Small intestine (tissue), 7 donors: ENCODE results near the gene TMEM196. TPM values are rescaled to one million over a fixed set of nuclear protein-coding genes. Genes with fewer than 3 reads are reported as not detected.
A peak's percentile ranks its signal among the peaks of the same experiment; 100 is the strongest.

Experiments used
- DNase-seq, 2 donors: peaks; one replicate each; pipeline versions ENCODE4 v3.0.0 to v3.0.0-alpha.2; 2013
- FAIRE-seq: peaks from 2 replicates; lab custom pipeline; 2012; peaks lifted over from hg19 to GRCh38; lab: Jason Lieb, UNC
- H3K27ac ChIP-seq, 3 donors: one replicate each; pipeline ENCODE4 v1.5.1; 2013; ENCODE audit warnings: low read length in 2 of 3, mild to moderate bottlenecking in 2 of 3, control low read depth in 1 of 3, inconsistent platforms in 1 of 3, low read depth in 1 of 3, moderate library complexity in 1 of 3
- H3K27me3 ChIP-seq, 3 donors: one replicate each; pipeline ENCODE4 v1.6.1; 2013; ENCODE audit warnings: low read length in 3 of 3, inconsistent platforms in 1 of 3; ENCODE audit not compliant: control insufficient read depth in 3 of 3, insufficient read depth in 3 of 3
- H3K36me3 ChIP-seq, 3 donors: one replicate each; pipeline ENCODE4 v1.6.1; 2013; ENCODE audit warnings: low read length in 3 of 3, inconsistent platforms in 1 of 3, low read depth in 1 of 3, mild to moderate bottlenecking in 1 of 3, moderate library complexity in 1 of 3; ENCODE audit not compliant: control insufficient read depth in 3 of 3, insufficient read depth in 2 of 3
- H3K4me1 ChIP-seq, 3 donors: one replicate each; pipeline ENCODE4 v1.6.1; 2013; ENCODE audit warnings: low read length in 2 of 3, inconsistent platforms in 1 of 3, low read depth in 1 of 3, mild to moderate bottlenecking in 1 of 3, moderate library complexity in 1 of 3; ENCODE audit not compliant: control insufficient read depth in 3 of 3, insufficient read depth in 2 of 3
- H3K4me3 ChIP-seq, 3 donors: one replicate each; pipeline ENCODE4 v1.5.1; 2013; ENCODE audit warnings: low read length in 3 of 3, control low read depth in 1 of 3, inconsistent platforms in 1 of 3, low read depth in 1 of 3, mild to moderate bottlenecking in 1 of 3, moderate library complexity in 1 of 3
- H3K9me3 ChIP-seq, 2 donors: one replicate each; pipeline ENCODE4 v1.6.1; 2013; ENCODE audit warnings: low read depth in 1 of 2, low read length in 1 of 2; ENCODE audit not compliant: control insufficient read depth in 2 of 2, insufficient read depth in 1 of 2
- WGBS, 3 donors: extraction: QIAGEN DNeasy Blood & Tissue Kit; methylation state at CpG; one replicate each; pipeline ENCODE4 v1.1.7; 2013; 5-methylcytosine and 5-hydroxymethylcytosine counted together
- polyA plus RNA-seq, 4 donors: library from polyadenylated mRNA; stranded (reverse) in 3 of 4; unstranded in 1 of 4; fragments of 200-250 nt in 3 of 4; fragments of 120-200 nt in 1 of 4; gene quantifications; one replicate each; pipeline versions ENCODE4 v1.2.1 to v1.2.3, GENCODE V29; 2013
- donor health status: healthy with polysubstance abuse.
- donor health status: control.
- donor health status: control.
- donor health status: Bipolar disorder and iron deficiency.
- donor health status: healthy.

The TMEM196 gene
- polyA plus RNA-seq, 4 donors: 0.09 to 0.22 TPM; not detected in 2

GRCh38 chr7:19775578-19775977 is 2.2 kb upstream of the TMEM196 start:
- Histone ChIP-seq H3K9me3 (no peaks in the 10 kb centered on the region), H3K27ac (no peak overlapping the region), H3K4me1 (no peaks in the 10 kb centered on the region), H3K4me3 (no peak overlapping the region), H3K27me3 (peaks cover 0 to 28% (median 15%) of the 10 kb centered on the region in 3 donors), H3K36me3 (no peaks in the 10 kb centered on the region)
- 70 to 71% (median 71%) methylated on average over 1 of the region's 1 CpG for WGBS, 3 donors
- DNase-seq (no peak), FAIRE-seq (no peak)

- H3K4me3 ChIP-seq: peak overlapping the region in 1 of 3 donors; percentile 26
- no peak for FAIRE-seq
- WGBS, 3 donors: 6 to 14% (median 12%) methylated on average over 17 of the region's 17 CpGs
- no peaks in the 10 kb centered on the region for H3K36me3 ChIP-seq
- H3K27ac ChIP-seq: no peak overlapping the region
- no peaks in the 10 kb centered on the region for H3K4me1 ChIP-seq
- peaks cover 0 to 28% (median 16%) of the 10 kb centered on the region in 3 donors for H3K27me3 ChIP-seq
- peak in 1 of 2 donors; percentile 3 for DNase-seq
- no peaks in the 10 kb centered on the region for H3K9me3 ChIP-seq
Observed at GRCh38 chr7:19772306-19772705, 1.1 kb downstream of the TMEM196 start.

DNA sequence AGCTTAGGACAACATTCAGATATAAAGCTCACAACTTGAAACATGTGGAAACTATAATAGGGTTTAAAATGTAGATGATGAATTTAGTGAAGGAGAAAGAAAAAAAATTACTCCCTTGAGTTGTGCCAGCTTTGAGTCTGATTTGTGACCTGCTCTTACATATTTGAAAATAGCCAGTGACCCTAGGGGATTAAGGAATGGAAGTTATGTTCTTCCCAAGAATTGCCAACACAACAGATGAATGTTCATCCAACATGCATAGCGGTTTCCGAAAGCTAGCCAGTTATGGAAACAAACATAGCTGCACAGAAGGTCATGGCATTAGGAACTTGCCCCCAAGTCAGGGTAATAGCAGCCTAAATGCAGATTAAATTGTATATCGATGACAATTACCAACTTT is 10.8 kb downstream of the TMEM196 start:
- no peaks in the 10 kb centered on the region for H3K27me3 ChIP-seq
- no peak for DNase-seq
- no peak overlapping the region for H3K4me3 ChIP-seq
- no peak overlapping the region for H3K27ac ChIP-seq
- H3K9me3 ChIP-seq: no peaks in the 10 kb centered on the region
- FAIRE-seq: no peak
- whole genome bisulfite sequencing, 3 donors: 83 to 92% (median 84%) methylated on average over 3 of the region's 3 CpGs
- no peaks in the 10 kb centered on the region for H3K36me3 ChIP-seq
- H3K4me1 ChIP-seq: no peaks in the 10 kb centered on the region

DNA sequence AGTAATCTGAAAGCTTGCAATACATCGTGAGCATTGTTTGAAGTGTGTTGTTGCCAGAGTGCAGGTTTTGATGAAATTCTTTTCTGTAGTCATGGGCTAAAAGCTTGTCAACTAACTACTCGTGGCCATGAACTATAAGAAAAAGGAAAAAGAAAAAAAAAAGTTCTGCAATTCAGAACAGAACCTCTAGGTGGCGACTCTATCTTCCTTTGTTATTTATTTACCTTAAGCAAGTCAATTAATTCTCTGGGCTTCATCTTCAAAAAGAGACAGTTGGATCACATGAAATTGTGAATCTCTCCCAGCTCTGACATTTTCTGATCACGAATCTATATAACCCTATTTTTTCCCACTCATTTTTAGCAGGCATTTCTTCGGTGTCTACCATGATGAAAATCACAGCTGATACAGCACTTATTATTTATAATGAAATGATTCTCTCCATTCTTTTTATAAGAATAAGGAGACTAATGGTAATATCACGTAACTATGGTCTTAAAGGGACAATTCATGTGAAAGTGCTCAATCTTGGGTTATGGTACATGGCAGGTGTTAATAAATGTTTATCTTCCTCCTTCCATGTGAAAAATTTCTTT is 18.8 kb downstream of the TMEM196 start:
- Histone ChIP-seq H3K36me3 (no peaks in the 10 kb centered on the region), H3K9me3 (no peaks in the 10 kb centered on the region), H3K4me3 (no peak overlapping the region), H3K4me1 (no peaks in the 10 kb centered on the region), H3K27ac (no peak overlapping the region), H3K27me3 (peaks cover 0 to 2% (median 0%) of the 10 kb centered on the region in 3 donors)
- DNase-seq (peak; percentile 45 to 66), FAIRE-seq (peak; percentile 44)
- WGBS, 3 donors: 34 to 36% (median 35%) methylated on average over 6 of the region's 6 CpGs

DNA sequence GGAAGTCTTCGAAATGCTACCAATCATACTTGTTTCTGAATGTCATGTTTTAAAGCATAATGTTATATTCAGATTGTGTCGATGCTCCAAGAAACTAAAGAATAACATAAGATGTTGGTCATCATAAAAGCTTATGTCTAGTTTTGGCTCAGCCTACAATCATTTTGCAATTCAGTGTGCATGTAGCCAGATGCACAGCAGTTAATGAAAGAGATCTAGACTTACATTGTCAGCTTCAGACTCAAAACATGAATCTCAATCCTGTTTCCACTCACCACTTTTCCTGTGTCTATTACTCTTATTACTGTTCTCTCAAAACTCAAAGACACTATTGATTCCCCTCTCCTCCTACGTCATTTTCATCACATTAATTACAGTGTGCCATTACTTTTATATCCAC is 21.4 kb downstream of the TMEM196 start:
- H3K4me1 ChIP-seq: no peaks in the 10 kb centered on the region
- no peaks in the 10 kb centered on the region for H3K27me3 ChIP-seq
- DNase-seq: no peak
- FAIRE-seq: no peak
- 69 to 81% (median 77%) methylated on average over 3 of the region's 3 CpGs for WGBS, 3 donors
- no peaks in the 10 kb centered on the region for H3K36me3 ChIP-seq
- H3K4me3 ChIP-seq: no peak overlapping the region
- no peaks in the 10 kb centered on the region for H3K9me3 ChIP-seq
- no peak overlapping the region for H3K27ac ChIP-seq

- Histone ChIP-seq H3K4me1 (no peaks in the 10 kb centered on the region), H3K27ac (no peak overlapping the region), H3K27me3 (no peaks in the 10 kb centered on the region), H3K9me3 (no peaks in the 10 kb centered on the region), H3K36me3 (no peaks in the 10 kb centered on the region), H3K4me3 (no peak overlapping the region)
- DNase-seq: no peak
- no peak for FAIRE-seq
- WGBS, 3 donors: 40 to 58% (median 51%) methylated on average over 4 of the region's 4 CpGs
Observed at GRCh38 chr7:19749658-19750057, 23.8 kb downstream of the TMEM196 start.

DNA sequence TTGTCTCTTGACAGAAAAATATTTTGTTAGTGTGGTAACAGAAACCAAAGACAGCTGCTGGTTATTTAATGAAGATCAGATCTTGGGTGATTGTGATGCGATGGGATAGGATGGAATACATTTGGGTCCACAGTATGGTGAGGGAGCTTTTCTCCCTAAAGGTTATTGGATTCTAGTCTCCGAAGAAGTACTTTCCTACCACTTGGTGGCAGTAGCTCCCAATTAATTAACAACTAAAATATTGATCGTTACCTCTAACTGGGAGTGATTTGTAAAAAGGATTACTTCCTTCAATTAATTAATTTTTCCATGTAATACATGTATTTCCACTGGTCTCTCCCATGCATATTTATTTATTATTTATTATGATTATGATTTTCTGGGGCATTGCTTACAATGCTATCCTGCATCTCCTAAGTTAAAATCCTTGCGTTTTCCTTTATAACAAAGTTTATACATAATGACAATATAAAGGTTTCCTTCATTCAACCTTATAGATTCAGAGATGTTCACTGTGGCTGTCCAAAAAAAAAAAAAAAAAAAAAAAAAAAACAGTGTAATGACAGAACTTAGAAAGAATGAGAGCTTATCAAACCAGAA is 25.6 kb downstream of the TMEM196 start:
- 28 to 31% (median 30%) methylated on average over 4 of the region's 4 CpGs for WGBS, 3 donors
- Histone ChIP-seq H3K36me3 (no peaks in the 10 kb centered on the region), H3K4me3 (no peak overlapping the region), H3K4me1 (no peaks in the 10 kb centered on the region), H3K27me3 (no peaks in the 10 kb centered on the region), H3K9me3 (no peaks in the 10 kb centered on the region), H3K27ac (no peak overlapping the region)
- FAIRE-seq: no peak
- DNase-seq: peak; percentile 48 to 51

GRCh38 chr7:19744075-19744474 is 29.3 kb downstream of the TMEM196 start:
- 29 to 53% (median 50%) methylated on average over 1 of the region's 1 CpG for WGBS, 3 donors
- H3K9me3 ChIP-seq: no peaks in the 10 kb centered on the region
- DNase-seq: no peak
- no peaks in the 10 kb centered on the region for H3K36me3 ChIP-seq
- no peaks in the 10 kb centered on the region for H3K27me3 ChIP-seq
- H3K27ac ChIP-seq: no peak overlapping the region
- H3K4me3 ChIP-seq: no peak overlapping the region
- no peaks in the 10 kb centered on the region for H3K4me1 ChIP-seq
- FAIRE-seq: no peak
